HG03103 (cell line): ENCODE data around the gene MEX3D.

ENCODE experiments used
- ATAC-seq: cut with Tn5 transposase; IDR thresholded peaks from one replicate; pipeline ENCODE4 v1.9.1; 2021; ENCODE audit warnings: low read depth; ENCODE audit not compliant: unreplicated experiment

MEX3D gene

GRCh38 chr19:1598777-1599459, 30.8 kb upstream of the MEX3D start:
- no peak for ATAC-seq

- no peak for ATAC-seq
These were observed 25.3 kb upstream of the MEX3D start for GRCh38 chr19:1593501-1593772.

- peak; percentile 45 for ATAC-seq
These were observed 24.8 kb upstream of the MEX3D start, which contains the start of gene MBD3 for GRCh38 chr19:1592755-1593500. Gene MBD3 (minus strand): TSS chr19:1592865. CDS start chr19:1592631, 234 bp downstream.

GRCh38 chr19:1592024-1592754, 24.1 kb upstream of the MEX3D start:
- ATAC-seq: peak; percentile 67

- no peak for ATAC-seq
These were observed 23.4 kb upstream of the MEX3D start for GRCh38 chr19:1591421-1592023.

- ATAC-seq: no peak
These were observed 22.7 kb upstream of the MEX3D start for GRCh38 chr19:1590641-1591397.

- no peak for ATAC-seq
These were observed 19.7 kb upstream of the MEX3D start for GRCh38 chr19:1587872-1588271.

- no peak for ATAC-seq
These were observed 17.1 kb upstream of the MEX3D start for GRCh38 chr19:1585243-1585580.

- ATAC-seq: no peak
These were observed 16.5 kb upstream of the MEX3D start for GRCh38 chr19:1584500-1585242.

- ATAC-seq: no peak
These were observed 14.1 kb upstream of the MEX3D start for GRCh38 chr19:1582201-1582600.

GRCh38 chr19:1580957-1581356, 12.8 kb upstream of the MEX3D start:
- no peak for ATAC-seq

- no peak for ATAC-seq
These were observed 12.3 kb upstream of the MEX3D start for GRCh38 chr19:1580382-1580781.

GRCh38 chr19:1579222-1579621, 11.1 kb upstream of the MEX3D start:
- no peak for ATAC-seq

GRCh38 chr19:1577929-1578618, 9.9 kb upstream of the MEX3D start:
- ATAC-seq: no peak

- no peak for ATAC-seq
These were observed 9.2 kb upstream of the MEX3D start for GRCh38 chr19:1577090-1577928.

GRCh38 chr19:1576242-1577089, 8.3 kb upstream of the MEX3D start:
- no peak for ATAC-seq

GRCh38 chr19:1575323-1576241, 7.5 kb upstream of the MEX3D start:
- ATAC-seq: no peak
